ENCODE measurements around the gene MBNL1.

The MBNL1 gene

GRCh38 chr3:152497890-152498289 lies 229.2 kb downstream of the MBNL1 start:
- no peak overlapping the region for H2AK5ac ChIP-seq (ENCODE audit: low read depth, low read length)
- DNase-seq (ENCODE audit: low spot score) = no peak
- no CpG with 5 or more reads among the region's 1 CpG for WGBS, 2 donors (ENCODE audit: extremely low coverage in 2 of 2, insufficient read length in 2 of 2, insufficient replicate concordance in 1 of 2)
- H3K27ac ChIP-seq (replicated peaks; ENCODE audit: low read length) = no peak overlapping the region
- no peak overlapping the region for H4K8ac ChIP-seq (ENCODE audit: low read depth, low read length)
- no peaks in the 10 kb centered on the region for H3K79me1 ChIP-seq (ENCODE audit: low read depth, low read length)
- no peak overlapping the region for H2AFZ ChIP-seq (ENCODE audit: low read length)
- H3K9me3 ChIP-seq (replicated peaks in 1 of 2; ENCODE audit: control insufficient read depth in 2 of 2, insufficient read depth in 1 of 2, low read depth in 1 of 2, low read length in 2 of 2) = no peaks in the 10 kb centered on the region
- H3K23ac ChIP-seq (ENCODE audit: low read depth, low read length, poor library complexity) = no peak overlapping the region
- H3K18ac ChIP-seq (ENCODE audit: low read length) = no peak overlapping the region
- no peak overlapping the region for H3K4me2 ChIP-seq (ENCODE audit: insufficient read depth, low read length, poor library complexity, severe bottlenecking)
- H3K4me3 ChIP-seq (ENCODE audit: low read length in 2 of 2) = no peak overlapping the region
- H3K9ac ChIP-seq (ENCODE audit: low read depth, low read length, poor library complexity) = no peak overlapping the region
- H3K14ac ChIP-seq (ENCODE audit: low read length) = no peak overlapping the region
- no peak overlapping the region for H4K91ac ChIP-seq (ENCODE audit: low read depth, low read length, poor library complexity)
- H3K4me1 ChIP-seq (ENCODE audit: control insufficient read depth in 2 of 2, insufficient read depth in 1 of 2, low read depth in 1 of 2, low read length in 2 of 2) = peaks cover 0 to 7% of the 10 kb centered on the region in 2 donors
- H3K27me3 ChIP-seq (ENCODE audit: control insufficient read depth in 3 of 3, insufficient read depth in 3 of 3, low read depth in 1 of 3, low read length in 3 of 3) = no peaks in the 10 kb centered on the region
- H2BK120ac ChIP-seq (ENCODE audit: low read depth, low read length) = no peak overlapping the region
- no peak overlapping the region for H2BK15ac ChIP-seq (ENCODE audit: low read length)
- no peak overlapping the region for H2BK5ac ChIP-seq (ENCODE audit: low read length)
- no peak overlapping the region for H2BK12ac ChIP-seq (ENCODE audit: low read length)
- no peak overlapping the region for H3K4ac ChIP-seq (ENCODE audit: low read length)
- H3K36me3 ChIP-seq (replicated peaks in 1 of 2; ENCODE audit: control insufficient read depth in 2 of 2, insufficient read depth in 2 of 2, low read length in 2 of 2) = no peaks in the 10 kb centered on the region

- H4K91ac ChIP-seq (ENCODE audit: low read depth, low read length, poor library complexity) = no peak overlapping the region
- no peak overlapping the region for H2BK120ac ChIP-seq (ENCODE audit: low read depth, low read length)
- peaks cover 0 to 7% of the 10 kb centered on the region in 2 donors for H3K4me1 ChIP-seq (ENCODE audit: control insufficient read depth in 2 of 2, insufficient read depth in 1 of 2, low read depth in 1 of 2, low read length in 2 of 2)
- H3K23ac ChIP-seq (ENCODE audit: low read depth, low read length, poor library complexity) = no peak overlapping the region
- H2BK12ac ChIP-seq (ENCODE audit: low read length) = no peak overlapping the region
- WGBS, 2 donors (ENCODE audit: extremely low coverage in 2 of 2, insufficient read length in 2 of 2, insufficient replicate concordance in 1 of 2) = 100% methylated on average over 1 of the region's 4 CpGs; no CpG with 5 or more reads in 1 of the 2 donors
- no peak overlapping the region for H3K4ac ChIP-seq (ENCODE audit: low read length)
- no peak overlapping the region for H2BK15ac ChIP-seq (ENCODE audit: low read length)
- H3K36me3 ChIP-seq (replicated peaks in 1 of 2; ENCODE audit: control insufficient read depth in 2 of 2, insufficient read depth in 2 of 2, low read length in 2 of 2) = no peaks in the 10 kb centered on the region
- no peak overlapping the region for H2AFZ ChIP-seq (ENCODE audit: low read length)
- H3K4me3 ChIP-seq (ENCODE audit: low read length in 2 of 2) = no peak overlapping the region
- no peaks in the 10 kb centered on the region for H3K79me1 ChIP-seq (ENCODE audit: low read depth, low read length)
- no peak overlapping the region for H2BK5ac ChIP-seq (ENCODE audit: low read length)
- H3K9ac ChIP-seq (ENCODE audit: low read depth, low read length, poor library complexity) = no peak overlapping the region
- no peak for DNase-seq (ENCODE audit: low spot score)
- H2AK5ac ChIP-seq (ENCODE audit: low read depth, low read length) = no peak overlapping the region
- H4K8ac ChIP-seq (ENCODE audit: low read depth, low read length) = no peak overlapping the region
- H3K27ac ChIP-seq (replicated peaks; ENCODE audit: low read length) = no peak overlapping the region
- no peak overlapping the region for H3K4me2 ChIP-seq (ENCODE audit: insufficient read depth, low read length, poor library complexity, severe bottlenecking)
- no peak overlapping the region for H3K14ac ChIP-seq (ENCODE audit: low read length)
- no peak overlapping the region for H3K18ac ChIP-seq (ENCODE audit: low read length)
- no peaks in the 10 kb centered on the region for H3K9me3 ChIP-seq (replicated peaks in 1 of 2; ENCODE audit: control insufficient read depth in 2 of 2, insufficient read depth in 1 of 2, low read depth in 1 of 2, low read length in 2 of 2)
- no peaks in the 10 kb centered on the region for H3K27me3 ChIP-seq (ENCODE audit: control insufficient read depth in 3 of 3, insufficient read depth in 3 of 3, low read depth in 1 of 3, low read length in 3 of 3)
Measured at GRCh38 chr3:152499791-152500385, 231.2 kb downstream of the MBNL1 start.

GRCh38 chr3:152505926-152506325 lies 237.2 kb downstream of the MBNL1 start:
- H3K4me2 ChIP-seq (ENCODE audit: insufficient read depth, low read length, poor library complexity, severe bottlenecking) = no peak overlapping the region
- no peak overlapping the region for H3K4ac ChIP-seq (ENCODE audit: low read length)
- no peak for DNase-seq (ENCODE audit: low spot score)
- H3K9me3 ChIP-seq (replicated peaks in 1 of 2; ENCODE audit: control insufficient read depth in 2 of 2, insufficient read depth in 1 of 2, low read depth in 1 of 2, low read length in 2 of 2) = no peaks in the 10 kb centered on the region
- no peak overlapping the region for H3K4me3 ChIP-seq (ENCODE audit: low read length in 2 of 2)
- H3K18ac ChIP-seq (ENCODE audit: low read length) = no peak overlapping the region
- H2AFZ ChIP-seq (ENCODE audit: low read length) = no peak overlapping the region
- no peak overlapping the region for H3K27ac ChIP-seq (replicated peaks; ENCODE audit: low read length)
- no peak overlapping the region for H2BK12ac ChIP-seq (ENCODE audit: low read length)
- no peak overlapping the region for H3K9ac ChIP-seq (ENCODE audit: low read depth, low read length, poor library complexity)
- no peak overlapping the region for H2BK5ac ChIP-seq (ENCODE audit: low read length)
- no CpG with 5 or more reads among the region's 5 CpGs for WGBS, 2 donors (ENCODE audit: extremely low coverage in 2 of 2, insufficient read length in 2 of 2, insufficient replicate concordance in 1 of 2)
- no peak overlapping the region for H4K91ac ChIP-seq (ENCODE audit: low read depth, low read length, poor library complexity)
- H3K23ac ChIP-seq (ENCODE audit: low read depth, low read length, poor library complexity) = no peak overlapping the region
- no peak overlapping the region for H2BK15ac ChIP-seq (ENCODE audit: low read length)
- no peak overlapping the region for H3K14ac ChIP-seq (ENCODE audit: low read length)
- H3K4me1 ChIP-seq (ENCODE audit: control insufficient read depth in 2 of 2, insufficient read depth in 1 of 2, low read depth in 1 of 2, low read length in 2 of 2) = no peaks in the 10 kb centered on the region
- H3K27me3 ChIP-seq (ENCODE audit: control insufficient read depth in 3 of 3, insufficient read depth in 3 of 3, low read depth in 1 of 3, low read length in 3 of 3) = no peaks in the 10 kb centered on the region
- H2BK120ac ChIP-seq (ENCODE audit: low read depth, low read length) = no peak overlapping the region
- H4K8ac ChIP-seq (ENCODE audit: low read depth, low read length) = no peak overlapping the region
- no peaks in the 10 kb centered on the region for H3K36me3 ChIP-seq (replicated peaks in 1 of 2; ENCODE audit: control insufficient read depth in 2 of 2, insufficient read depth in 2 of 2, low read length in 2 of 2)
- H2AK5ac ChIP-seq (ENCODE audit: low read depth, low read length) = no peak overlapping the region
- no peaks in the 10 kb centered on the region for H3K79me1 ChIP-seq (ENCODE audit: low read depth, low read length)

- no peaks in the 10 kb centered on the region for H3K27me3 ChIP-seq (ENCODE audit: control insufficient read depth in 3 of 3, insufficient read depth in 3 of 3, low read depth in 1 of 3, low read length in 3 of 3)
- H2AFZ ChIP-seq (ENCODE audit: low read length) = no peak overlapping the region
- no peak for DNase-seq (ENCODE audit: low spot score)
- H3K4me1 ChIP-seq (ENCODE audit: control insufficient read depth in 2 of 2, insufficient read depth in 1 of 2, low read depth in 1 of 2, low read length in 2 of 2) = no peaks in the 10 kb centered on the region
- H3K4ac ChIP-seq (ENCODE audit: low read length) = no peak overlapping the region
- H3K18ac ChIP-seq (ENCODE audit: low read length) = no peak overlapping the region
- H2BK12ac ChIP-seq (ENCODE audit: low read length) = no peak overlapping the region
- no peak overlapping the region for H2BK120ac ChIP-seq (ENCODE audit: low read depth, low read length)
- H2BK5ac ChIP-seq (ENCODE audit: low read length) = no peak overlapping the region
- no peaks in the 10 kb centered on the region for H3K36me3 ChIP-seq (replicated peaks in 1 of 2; ENCODE audit: control insufficient read depth in 2 of 2, insufficient read depth in 2 of 2, low read length in 2 of 2)
- no peak overlapping the region for H4K91ac ChIP-seq (ENCODE audit: low read depth, low read length, poor library complexity)
- no peaks in the 10 kb centered on the region for H3K9me3 ChIP-seq (replicated peaks in 1 of 2; ENCODE audit: control insufficient read depth in 2 of 2, insufficient read depth in 1 of 2, low read depth in 1 of 2, low read length in 2 of 2)
- H3K14ac ChIP-seq (ENCODE audit: low read length) = no peak overlapping the region
- no peak overlapping the region for H3K4me3 ChIP-seq (ENCODE audit: low read length in 2 of 2)
- H3K9ac ChIP-seq (ENCODE audit: low read depth, low read length, poor library complexity) = no peak overlapping the region
- H4K8ac ChIP-seq (ENCODE audit: low read depth, low read length) = no peak overlapping the region
- no peak overlapping the region for H2BK15ac ChIP-seq (ENCODE audit: low read length)
- no peaks in the 10 kb centered on the region for H3K79me1 ChIP-seq (ENCODE audit: low read depth, low read length)
- no peak overlapping the region for H2AK5ac ChIP-seq (ENCODE audit: low read depth, low read length)
- no CpG with 5 or more reads among the region's 1 CpG for WGBS, 2 donors (ENCODE audit: extremely low coverage in 2 of 2, insufficient read length in 2 of 2, insufficient replicate concordance in 1 of 2)
- no peak overlapping the region for H3K27ac ChIP-seq (replicated peaks; ENCODE audit: low read length)
- no peak overlapping the region for H3K23ac ChIP-seq (ENCODE audit: low read depth, low read length, poor library complexity)
- H3K4me2 ChIP-seq (ENCODE audit: insufficient read depth, low read length, poor library complexity, severe bottlenecking) = no peak overlapping the region
Measured at GRCh38 chr3:152508705-152509104, 240.0 kb downstream of the MBNL1 start.

Data from neuronal stem cell (in vitro differentiated cells).